GM10847 (cell line): ENCODE measurements around the gene CNGA2.

Experiments
- POLR2A ChIP-seq: IDR thresholded peaks from 2 replicates; pipeline ENCODE4 v1.6.1; 2011; ENCODE audit not compliant: insufficient read length; ENCODE audit errors: extremely low read depth

Gene CNGA2

GRCh38 chrX:151703487-151703886, 31.1 kb upstream of the CNGA2 start:
- no peak for TF ChIP-seq POLR2A

GRCh38 chrX:151704041-151704663, 30.4 kb upstream of the CNGA2 start:
- no peak for TF ChIP-seq POLR2A

- TF ChIP-seq POLR2A, result no peak
Observed at GRCh38 chrX:151708821-151709220, 25.7 kb upstream of the CNGA2 start.

- no peak for TF ChIP-seq POLR2A
Observed at GRCh38 chrX:151710457-151710856, 24.1 kb upstream of the CNGA2 start.

- TF ChIP-seq POLR2A, result no peak
Observed at GRCh38 chrX:151711154-151711553, 23.4 kb upstream of the CNGA2 start.

GRCh38 chrX:151711787-151712186, 22.8 kb upstream of the CNGA2 start:
- no peak for TF ChIP-seq POLR2A

GRCh38 chrX:151712253-151712652, 22.3 kb upstream of the CNGA2 start:
- no peak for TF ChIP-seq POLR2A

- TF ChIP-seq POLR2A, result no peak
Observed at GRCh38 chrX:151713849-151714248, 20.7 kb upstream of the CNGA2 start.

- no peak for TF ChIP-seq POLR2A
Observed at GRCh38 chrX:151714362-151714761, 20.2 kb upstream of the CNGA2 start.

GRCh38 chrX:151715752-151716151, 18.8 kb upstream of the CNGA2 start, which contains the start of gene FATE1:
Gene FATE1, plus strand, starts transcription at chrX:151716035. Its CDS starts 85 bp downstream, at chrX:151716120.
- TF ChIP-seq POLR2A, result no peak

GRCh38 chrX:151722241-151722846, 12.2 kb upstream of the CNGA2 start:
- no peak for TF ChIP-seq POLR2A

- no peak for TF ChIP-seq POLR2A
Observed at GRCh38 chrX:151723156-151723760, 11.3 kb upstream of the CNGA2 start.

GRCh38 chrX:151724563-151725337, 9.8 kb upstream of the CNGA2 start:
- no peak for TF ChIP-seq POLR2A

- TF ChIP-seq POLR2A, result no peak
Observed at GRCh38 chrX:151725338-151725614, 9.3 kb upstream of the CNGA2 start.

GRCh38 chrX:151726751-151727150, 7.8 kb upstream of the CNGA2 start:
- no peak for TF ChIP-seq POLR2A

- no peak for TF ChIP-seq POLR2A
Observed at GRCh38 chrX:151727346-151727745, 7.2 kb upstream of the CNGA2 start.
